ENCODE measurements around the gene TMEM272.

- TF ChIP-seq CTCF (IDR thresholded peaks at IDR 0.05): no peak
- peak; percentile 75 to 97 for TF ChIP-seq POLR2AphosphoS5 (IDR thresholded peaks at IDR 0.05; ENCODE audit: insufficient read depth in 1 of 2, low read depth in 1 of 2)
Observed at GRCh38 chr13:51803422-51804294, 41.3 kb downstream of the TMEM272 start, which contains the start of gene DHRS12.

Data from vagina (tissue), 2 donors.